Endodermal cell (in vitro differentiated cells): Measurements from ENCODE around the gene KAZN. TPM values are rescaled to one million over a fixed set of nuclear protein-coding genes. Genes with fewer than 3 reads are reported as not detected.

ENCODE experiments used
- DNase-seq: peaks from one replicate; pipeline ENCODE4 v3.0.0-alpha.2; 2017
- H3K27ac ChIP-seq: 2 replicates; pipeline ENCODE4 v1.5.1; 2013; ENCODE audit warnings: mild to moderate bottlenecking, low read depth, low read length, moderate library complexity
- H3K27me3 ChIP-seq: 2 replicates; pipeline ENCODE4 v1.6.1; 2013; ENCODE audit warnings: mild to moderate bottlenecking, low read length, moderate library complexity; ENCODE audit not compliant: insufficient read depth, control insufficient read depth, poor library complexity, severe bottlenecking
- H3K36me3 ChIP-seq: 2 replicates; pipeline ENCODE4 v1.7.0; 2013; ENCODE audit warnings: mild to moderate bottlenecking, low read length, moderate library complexity; ENCODE audit not compliant: control insufficient read depth, insufficient read depth
- H3K4me1 ChIP-seq: one replicate; pipeline ENCODE4 v1.7.0; 2013; ENCODE audit warnings: low read length; ENCODE audit not compliant: control insufficient read depth, insufficient read depth
- H3K4me3 ChIP-seq: 2 replicates; pipeline ENCODE4 v1.5.1; 2013; ENCODE audit warnings: mild to moderate bottlenecking, low read length, moderate library complexity
- H3K9ac ChIP-seq: 2 replicates; pipeline ENCODE4 v1.6.1; 2013; ENCODE audit warnings: mild to moderate bottlenecking, low read length, moderate library complexity; ENCODE audit not compliant: poor library complexity, severe bottlenecking; ENCODE audit errors: extremely low read depth
- H3K9me3 ChIP-seq: 2 replicates; pipeline ENCODE4 v1.6.1; 2013; ENCODE audit warnings: mild to moderate bottlenecking, low read length, moderate library complexity; ENCODE audit not compliant: control insufficient read depth
- H3K27ac Mint-ChIP-seq: 2 replicates; pipeline ENCODE4 v1.8.0; 2020; ENCODE audit warnings: mixed read lengths
- H3K27me3 Mint-ChIP-seq: 2 replicates; pipeline ENCODE4 v1.8.0; 2021; ENCODE audit warnings: mild to moderate bottlenecking, mixed read lengths; ENCODE audit not compliant: insufficient read depth
- H3K36me3 Mint-ChIP-seq: 2 replicates; pipeline ENCODE4 v1.8.0; 2020; ENCODE audit warnings: low read depth, mixed read lengths
- H3K4me1 Mint-ChIP-seq: 2 replicates; pipeline ENCODE4 v1.8.0; 2020; ENCODE audit warnings: mixed read lengths
- H3K4me3 Mint-ChIP-seq: 2 replicates; pipeline ENCODE4 v1.8.0; 2020; ENCODE audit warnings: mild to moderate bottlenecking, moderate library complexity, mixed read lengths
- H3K9me3 Mint-ChIP-seq: 2 replicates; pipeline ENCODE4 v1.8.0; 2020; ENCODE audit warnings: mild to moderate bottlenecking, mixed read lengths
- CTCF ChIP-seq: fragments of 200-600 bp; sonication (generic); conservative IDR thresholded peaks from 2 replicates; pipeline ENCODE4 v1.5.0; 2021; ENCODE audit warnings: antibody characterized with exemption, mild to moderate bottlenecking
- WGBS, 2 experiments: methylation state at CpG; one replicate each; pipeline versions ENCODE4 v1.1.5 to v1.1.7; 2013; ENCODE audit warnings: missing lambda C conversion rate in 2 of 2, mixed read lengths in 1 of 2; ENCODE audit not compliant: insufficient coverage in 1 of 2, insufficient read length in 1 of 2; 5-methylcytosine and 5-hydroxymethylcytosine counted together
- long read RNA-seq, 4 experiments: library from polyadenylated mRNA in 2 of 4; library from RNA in 1 of 4; library from capped mRNA in 1 of 4; stranded (forward) in 3 of 4; unstranded in 1 of 4; transcript quantifications; one replicate each; pipeline ENCODE4 v2.0.0, GENCODE V29; 2020 to 2021; ENCODE audit warnings: inconsistent platforms in 1 of 4
- polyA plus RNA-seq, 2 experiments: library from polyadenylated mRNA; stranded (reverse); fragments of 50-300 nt; gene quantifications; one replicate each; pipeline ENCODE4 v1.2.3, GENCODE V29; 2013
- total RNA-seq, 2 donors: library from RNA; stranded (reverse); fragmentation: NEBNext Ultra II Directional in 1 of 2; extraction: Animal tissue kit (Norgen Biotek cat#: 25700) in 1 of 2; gene quantifications; 2 replicates in 1 of 2; 3 replicates in 1 of 2; pipeline ENCODE4 v1.2.1, GENCODE V29; 2021

Gene KAZN
- total RNA-seq, result 10 to 100 TPM; 12.4 to 13.9 TPM
- 13.3 TPM for polyA plus RNA-seq (2013, experiment 1 of 2)
- polyA plus RNA-seq (2013, experiment 2 of 2), result 12.1 TPM
- long read RNA-seq, experiment 1, partial matches to known transcripts, result 1 of 7 reads
- long read RNA-seq, experiment 1, other reads (novel, unspliced or antisense), result 4 of 7 reads
- long read RNA-seq, experiment 2, transcript KAZN-201 (8 exons, 3,838 nt), result major isoform, 7 of 31 reads
- long read RNA-seq, experiment 2, partial matches to known transcripts, result 2 of 31 reads
- long read RNA-seq, experiment 2, other reads (novel, unspliced or antisense), result 22 of 31 reads
- long read RNA-seq, experiment 3, partial matches to known transcripts, result 1 of 6 reads
- long read RNA-seq, experiment 3, other reads (novel, unspliced or antisense), result 5 of 6 reads
- long read RNA-seq, experiment 4, partial matches to known transcripts, result 0 of 3 reads
- long read RNA-seq, experiment 4, other reads (novel, unspliced or antisense), result 3 of 3 reads

- no peaks in the 10 kb centered on the region for H3K36me3 Mint-ChIP-seq
These were observed at the start of gene KAZN for GRCh38 chr1:14598498-14599182. KAZN (plus strand) TSS chr1:14598685.

GRCh38 chr1:14549897-14550620 lies 48.4 kb upstream of the KAZN start:
- Mint-ChIP-seq H3K4me3 (no peak overlapping the region), H3K4me1 (peaks cover 8% of the 10 kb centered on the region), H3K9me3 (peaks cover 5% of the 10 kb centered on the region), H3K27ac (no peak overlapping the region), H3K27me3 (peaks cover 7% of the 10 kb centered on the region), H3K36me3 (no peaks in the 10 kb centered on the region)
- Histone ChIP-seq H3K9me3 (peaks cover 5% of the 10 kb centered on the region), H3K27ac (no peak overlapping the region), H3K36me3 (no peaks in the 10 kb centered on the region), H3K4me1 (no peaks in the 10 kb centered on the region), H3K9ac (no peak overlapping the region), H3K27me3 (no peaks in the 10 kb centered on the region), H3K4me3 (no peak overlapping the region)
- DNase-seq, result no peak
- peak; percentile 33 for TF ChIP-seq CTCF
- 86 to 94% methylated on average over 1 to 3 of the region's 3 CpGs for whole genome bisulfite sequencing, 2 experiments

More at GRCh38 chr1:14598498-14599182, at the start of gene KAZN:
- no peaks in the 10 kb centered on the region for H3K4me1 ChIP-seq
- H3K36me3 ChIP-seq, result no peaks in the 10 kb centered on the region
- Mint-ChIP-seq H3K27ac (peak within 1 kb of the TSS; percentile 90), H3K9me3 (no peaks in the 10 kb centered on the region), H3K27me3 (peaks cover 48% of the 10 kb centered on the region), H3K4me1 (peaks cover 52% of the 10 kb centered on the region), H3K4me3 (peak within 1 kb of the TSS; percentile 69)
- TF ChIP-seq CTCF, result peak; percentile 64
- DNase-seq, result peak; percentile 91
- peaks cover 18% of the 10 kb centered on the region for H3K27me3 ChIP-seq
- no peaks in the 10 kb centered on the region for H3K9me3 ChIP-seq
- H3K4me3 ChIP-seq, result peak within 1 kb of the TSS; percentile 85
- 0% methylated on average over 6 to 81 of the region's 81 CpGs for WGBS, 2 experiments
- peak within 1 kb of the TSS; percentile 90 for H3K27ac ChIP-seq
- peak within 1 kb of the TSS; percentile 61 for H3K9ac ChIP-seq

- Mint-ChIP-seq H3K4me3 (no peak overlapping the region), H3K27ac (no peak overlapping the region), H3K9me3 (peaks cover 2% of the 10 kb centered on the region), H3K4me1 (peaks cover 8% of the 10 kb centered on the region), H3K27me3 (peaks cover 9% of the 10 kb centered on the region), H3K36me3 (no peaks in the 10 kb centered on the region)
- Histone ChIP-seq H3K4me3 (no peak overlapping the region), H3K27me3 (no peaks in the 10 kb centered on the region), H3K4me1 (no peaks in the 10 kb centered on the region), H3K9ac (no peak overlapping the region), H3K9me3 (no peaks in the 10 kb centered on the region), H3K27ac (no peak overlapping the region), H3K36me3 (no peaks in the 10 kb centered on the region)
- no peak for TF ChIP-seq CTCF
- WGBS, 2 experiments, result 96 to 97% methylated on average over 4 to 8 of the region's 8 CpGs
- no peak for DNase-seq
These were observed 47.1 kb upstream of the KAZN start for GRCh38 chr1:14551386-14551785.
